ENCODE measurements around the gene TMUB2.
A peak's percentile ranks its signal among the peaks of the same experiment; 100 is the strongest.
"Not testable (repeated sequence)": the region's sequence is repeated elsewhere in the genome, so short reads cannot be mapped to it uniquely, and the experiment has no call there.

TMUB2 gene
- total RNA-seq = 50.5 to 52.4 reads per million in 2 donors

- DNase-seq = peak; percentile 100
Measured at GRCh38 chr17:44186307-44187130, at the start of gene TMUB2. TSS of gene TMUB2 (plus strand) at chr17:44186972. CDS start at chr17:44187709, 737 bp downstream.

GRCh38 chr17:44137891-44138709, 48.7 kb upstream of the TMUB2 start:
- no peak for DNase-seq

GRCh38 chr17:44143921-44144320, 42.9 kb upstream of the TMUB2 start:
- DNase-seq = not testable (repeated sequence)

- no peak for DNase-seq
Measured at GRCh38 chr17:44144966-44145739, 41.6 kb upstream of the TMUB2 start.

GRCh38 chr17:44146375-44147346, 40.1 kb upstream of the TMUB2 start:
- no peak for DNase-seq

GRCh38 chr17:44147812-44148211, 39.0 kb upstream of the TMUB2 start:
- no peak for DNase-seq

- not testable (repeated sequence) for DNase-seq
Measured at GRCh38 chr17:44149066-44149465, 37.7 kb upstream of the TMUB2 start.

- no peak for DNase-seq
Measured at GRCh38 chr17:44149750-44150329, 36.9 kb upstream of the TMUB2 start.

- DNase-seq = no peak
Measured at GRCh38 chr17:44152875-44153274, 33.9 kb upstream of the TMUB2 start.

- no peak for DNase-seq
Measured at GRCh38 chr17:44155488-44155887, 31.3 kb upstream of the TMUB2 start.

GRCh38 chr17:44159519-44160210, 27.1 kb upstream of the TMUB2 start:
- DNase-seq = no peak

- DNase-seq = no peak
Measured at GRCh38 chr17:44164476-44164875, 22.3 kb upstream of the TMUB2 start.

GRCh38 chr17:44167181-44167861, 19.5 kb upstream of the TMUB2 start:
- no peak for DNase-seq

- DNase-seq = no peak
Measured at GRCh38 chr17:44170135-44170498, 16.7 kb upstream of the TMUB2 start.

GRCh38 chr17:44170499-44171201, 16.1 kb upstream of the TMUB2 start, which contains the start of gene ASB16:
TSS of gene ASB16 (plus strand) at chr17:44170704. CDS start at chr17:44170790, 86 bp downstream.
- no peak for DNase-seq

GRCh38 chr17:44171931-44172455, 14.8 kb upstream of the TMUB2 start:
- no peak for DNase-seq

- DNase-seq = no peak
Measured at GRCh38 chr17:44174427-44174826, 12.3 kb upstream of the TMUB2 start.

GRCh38 chr17:44176257-44176656, 10.5 kb upstream of the TMUB2 start:
- DNase-seq = no peak
